MM.1S (cell line): ENCODE data around the gene CLMP.

Experiments used
- DNase-seq: peaks from one replicate; pipeline ENCODE4 v3.0.0-alpha.2; 2015
- H2AFZ ChIP-seq: fragments of 300-600 bp; sonication (generic); 2 replicates; pipeline ENCODE4 v1.6.0; 2016; ENCODE audit warnings: antibody characterized with exemption, low read length
- H3F3A ChIP-seq: fragments of 300-600 bp; sonication (generic); 2 replicates; pipeline ENCODE4 v1.6.1; 2016; ENCODE audit warnings: mild to moderate bottlenecking, antibody characterized with exemption, low read length, moderate library complexity, mixed read lengths; ENCODE audit not compliant: insufficient read depth
- H3K27ac ChIP-seq: fragments of 300-600 bp; sonication (generic); 2 replicates; pipeline ENCODE4 v1.5.1; 2016; ENCODE audit warnings: mild to moderate bottlenecking, low read length
- H3K27me3 ChIP-seq: fragments of 300-600 bp; sonication (generic); replicated peaks from 2 replicates; pipeline ENCODE4 v1.6.0; 2016; ENCODE audit warnings: low read length; ENCODE audit not compliant: insufficient read depth
- H3K36me3 ChIP-seq: fragments of 300-600 bp; sonication (generic); replicated peaks from 2 replicates; pipeline ENCODE4 v1.6.1; 2016; ENCODE audit warnings: mild to moderate bottlenecking, low read length, mixed read lengths; ENCODE audit not compliant: insufficient read depth
- H3K4me1 ChIP-seq: fragments of 300-600 bp; sonication (generic); 2 replicates; pipeline ENCODE4 v1.6.1; 2016; ENCODE audit warnings: low read length, mixed read lengths
- H3K4me2 ChIP-seq: fragments of 300-600 bp; sonication (generic); 2 replicates; pipeline ENCODE4 v1.6.0; 2016; ENCODE audit warnings: low read depth, low read length
- H3K4me3 ChIP-seq: fragments of 300-600 bp; sonication (generic); 2 replicates; pipeline ENCODE4 v1.5.1; 2016; ENCODE audit warnings: low read length, mixed read lengths
- H3K79me2 ChIP-seq: fragments of 300-600 bp; sonication (generic); 2 replicates; pipeline ENCODE4 v1.6.1; 2016; ENCODE audit warnings: mixed run types, low read length, mixed read lengths
- H3K9ac ChIP-seq: fragments of 300-600 bp; sonication (generic); 2 replicates; pipeline ENCODE4 v1.6.1; 2016; ENCODE audit warnings: low read length, mixed read lengths
- H3K9me2 ChIP-seq: fragments of 300-600 bp; sonication (generic); replicated peaks from 2 replicates; pipeline ENCODE4 v1.6.1; 2016; ENCODE audit warnings: mild to moderate bottlenecking, low read length, mixed read lengths; ENCODE audit not compliant: insufficient read depth
- H3K9me3 ChIP-seq: fragments of 300-600 bp; sonication (generic); replicated peaks from 2 replicates; pipeline ENCODE4 v1.6.1; 2016; ENCODE audit warnings: mild to moderate bottlenecking, low read length, mixed read lengths; ENCODE audit not compliant: insufficient read depth
- H4K20me1 ChIP-seq: fragments of 300-600 bp; sonication (generic); 2 replicates; pipeline ENCODE4 v1.6.1; 2016; ENCODE audit warnings: mild to moderate bottlenecking, low read length, moderate library complexity, mixed read lengths; ENCODE audit not compliant: insufficient read depth
- EZH2 ChIP-seq: fragments of 300-600 bp; sonication (generic); optimal IDR thresholded peaks from 2 replicates; pipeline ENCODE3; 2017; ENCODE audit warnings: low read depth, mild to moderate bottlenecking, antibody characterized with exemption, low read length, mixed read lengths
- EZH2phosphoT487 ChIP-seq: fragments of 300-600 bp; sonication (generic); IDR thresholded peaks from 2 replicates; pipeline ENCODE4 v1.6.1; 2018; ENCODE audit warnings: antibody characterized with exemption, low read length
- TF ChIP-seq, protein P1 (sequence below): fragments of 300-600 bp; sonication (generic); IDR thresholded peaks from 2 replicates; pipeline ENCODE4 v1.5.1; 2016; ENCODE audit warnings: antibody characterized with exemption, low read length, mixed read lengths

CLMP gene

DNA sequence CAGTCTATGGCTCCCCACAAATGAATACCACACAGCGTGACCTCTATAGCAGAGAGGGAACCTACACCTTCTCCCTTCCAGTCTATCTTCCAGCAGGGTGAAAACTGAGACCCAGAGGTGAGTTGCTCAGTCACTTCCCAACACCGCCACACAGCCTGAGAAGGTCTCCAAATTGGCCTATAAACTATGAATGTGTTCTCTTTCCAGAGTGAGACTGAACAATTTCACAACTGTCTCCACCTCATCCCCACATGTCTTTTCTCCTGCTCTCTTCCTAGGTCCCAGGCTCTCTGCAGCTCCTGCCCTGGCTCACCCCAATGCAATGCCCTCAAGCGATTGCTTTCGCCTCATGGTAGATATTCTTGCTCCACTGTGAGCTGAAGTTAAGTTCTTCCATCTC lies 14.0 kb downstream of the CLMP start:
- no peak overlapping the region for H3K9ac ChIP-seq
- no peak overlapping the region for H3K4me3 ChIP-seq
- no peaks in the 10 kb centered on the region for H3F3A ChIP-seq
- H4K20me1 ChIP-seq, result no peaks in the 10 kb centered on the region
- H3K36me3 ChIP-seq, result no peaks in the 10 kb centered on the region
- no peaks in the 10 kb centered on the region for H3K27me3 ChIP-seq
- no peaks in the 10 kb centered on the region for H3K4me1 ChIP-seq
- no peak overlapping the region for H3K27ac ChIP-seq
- H3K9me3 ChIP-seq, result no peaks in the 10 kb centered on the region
- TF ChIP-seq EZH2 (no peak), EZH2phosphoT487 (no peak)
- TF ChIP-seq, protein P1, sequence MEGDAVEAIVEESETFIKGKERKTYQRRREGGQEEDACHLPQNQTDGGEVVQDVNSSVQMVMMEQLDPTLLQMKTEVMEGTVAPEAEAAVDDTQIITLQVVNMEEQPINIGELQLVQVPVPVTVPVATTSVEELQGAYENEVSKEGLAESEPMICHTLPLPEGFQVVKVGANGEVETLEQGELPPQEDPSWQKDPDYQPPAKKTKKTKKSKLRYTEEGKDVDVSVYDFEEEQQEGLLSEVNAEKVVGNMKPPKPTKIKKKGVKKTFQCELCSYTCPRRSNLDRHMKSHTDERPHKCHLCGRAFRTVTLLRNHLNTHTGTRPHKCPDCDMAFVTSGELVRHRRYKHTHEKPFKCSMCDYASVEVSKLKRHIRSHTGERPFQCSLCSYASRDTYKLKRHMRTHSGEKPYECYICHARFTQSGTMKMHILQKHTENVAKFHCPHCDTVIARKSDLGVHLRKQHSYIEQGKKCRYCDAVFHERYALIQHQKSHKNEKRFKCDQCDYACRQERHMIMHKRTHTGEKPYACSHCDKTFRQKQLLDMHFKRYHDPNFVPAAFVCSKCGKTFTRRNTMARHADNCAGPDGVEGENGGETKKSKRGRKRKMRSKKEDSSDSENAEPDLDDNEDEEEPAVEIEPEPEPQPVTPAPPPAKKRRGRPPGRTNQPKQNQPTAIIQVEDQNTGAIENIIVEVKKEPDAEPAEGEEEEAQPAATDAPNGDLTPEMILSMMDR, result no peak
- no peaks in the 10 kb centered on the region for H3K9me2 ChIP-seq
- no peak overlapping the region for H3K4me2 ChIP-seq
- no peak overlapping the region for H2AFZ ChIP-seq
- DNase-seq, result no peak
- no peaks in the 10 kb centered on the region for H3K79me2 ChIP-seq

DNA sequence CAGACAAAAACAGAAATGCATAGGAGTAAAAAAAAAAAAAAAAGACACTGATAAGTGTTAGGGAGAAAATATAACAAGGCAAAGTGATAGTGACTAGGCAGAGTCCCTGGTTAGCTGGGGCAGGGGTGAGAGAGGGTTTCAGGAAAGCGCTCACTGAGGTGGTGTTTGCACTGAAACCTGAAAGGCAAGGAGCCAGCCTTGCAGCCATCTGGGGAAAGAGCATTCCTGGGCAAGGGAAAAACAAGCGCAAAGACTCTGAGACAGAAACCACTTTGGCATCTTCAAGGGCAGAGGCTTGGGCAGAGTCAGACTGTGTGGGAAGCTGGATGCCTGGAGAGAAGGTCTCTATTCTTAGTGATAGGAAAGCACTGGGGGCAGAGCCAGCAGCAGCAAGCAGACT lies 14.5 kb downstream of the CLMP start:
- Histone ChIP-seq H3K79me2 (no peaks in the 10 kb centered on the region), H3K27ac (no peak overlapping the region), H3K4me3 (no peak overlapping the region), H3K9me3 (no peaks in the 10 kb centered on the region), H4K20me1 (no peaks in the 10 kb centered on the region), H3K9me2 (no peaks in the 10 kb centered on the region), H3K27me3 (no peaks in the 10 kb centered on the region), H2AFZ (no peak overlapping the region), H3K4me1 (no peaks in the 10 kb centered on the region), H3K9ac (no peak overlapping the region), H3K4me2 (no peak overlapping the region), H3F3A (no peaks in the 10 kb centered on the region), H3K36me3 (no peaks in the 10 kb centered on the region)
- TF ChIP-seq EZH2 (no peak), EZH2phosphoT487 (no peak)
- TF ChIP-seq, protein P1, result no peak
- no peak for DNase-seq

DNA sequence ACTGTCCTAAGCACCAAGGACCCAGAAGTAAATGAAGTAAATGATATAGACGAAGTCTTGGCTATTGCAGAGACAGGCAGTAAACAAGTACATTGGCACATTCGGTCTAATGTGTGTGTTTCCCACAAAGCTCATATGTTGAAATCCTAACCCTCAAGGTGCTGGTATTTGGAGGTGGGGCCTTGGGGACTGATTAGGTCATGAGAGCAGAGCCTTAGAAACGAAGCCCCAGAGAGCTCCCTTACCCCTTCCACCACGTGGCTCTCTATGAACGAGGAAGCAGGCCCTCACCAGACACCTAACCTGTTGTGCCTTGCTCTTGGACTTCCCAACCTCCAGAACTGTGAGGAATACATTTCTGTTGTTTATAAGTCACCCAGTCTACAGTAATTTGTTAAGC lies 14.9 kb downstream of the CLMP start:
- no peaks in the 10 kb centered on the region for H3F3A ChIP-seq

More for the DNA sequence above, 14.9 kb downstream of the CLMP start:
- Histone ChIP-seq H2AFZ (no peak overlapping the region), H3K27ac (no peak overlapping the region), H3K9ac (no peak overlapping the region), H3K4me1 (no peaks in the 10 kb centered on the region), H3K9me3 (no peaks in the 10 kb centered on the region), H4K20me1 (no peaks in the 10 kb centered on the region), H3K9me2 (no peaks in the 10 kb centered on the region), H3K36me3 (no peaks in the 10 kb centered on the region), H3K79me2 (no peaks in the 10 kb centered on the region), H3K4me3 (no peak overlapping the region), H3K4me2 (no peak overlapping the region), H3K27me3 (no peaks in the 10 kb centered on the region)
- TF ChIP-seq EZH2 (no peak), EZH2phosphoT487 (no peak)
- TF ChIP-seq, protein P1, result no peak
- no peak for DNase-seq
